ENCODE results near the gene TMC1.

Gene TMC1

DNA sequence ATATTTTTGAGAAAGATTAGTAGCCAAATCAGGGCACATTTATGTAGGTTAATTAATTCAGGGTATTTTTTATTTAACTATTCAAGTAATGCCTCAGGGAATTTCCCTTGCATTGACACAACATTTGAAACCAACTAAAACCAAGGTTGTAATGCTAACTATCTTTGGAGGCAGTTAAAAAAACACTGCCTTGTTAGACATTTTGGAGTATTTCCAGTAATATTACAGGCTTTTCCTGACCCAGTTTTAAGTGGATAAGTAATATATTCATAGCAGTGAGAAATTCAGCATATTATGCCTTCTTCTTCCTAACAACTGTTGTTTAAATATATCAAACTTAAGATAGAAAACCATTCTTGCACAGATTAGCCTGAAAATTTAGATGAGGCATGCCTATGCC is 175.1 kb downstream of the TMC1 start:
- DNase-seq (ENCODE audit: extremely low read depth, low read depth), result no peak
- TF ChIP-seq, protein P1, sequence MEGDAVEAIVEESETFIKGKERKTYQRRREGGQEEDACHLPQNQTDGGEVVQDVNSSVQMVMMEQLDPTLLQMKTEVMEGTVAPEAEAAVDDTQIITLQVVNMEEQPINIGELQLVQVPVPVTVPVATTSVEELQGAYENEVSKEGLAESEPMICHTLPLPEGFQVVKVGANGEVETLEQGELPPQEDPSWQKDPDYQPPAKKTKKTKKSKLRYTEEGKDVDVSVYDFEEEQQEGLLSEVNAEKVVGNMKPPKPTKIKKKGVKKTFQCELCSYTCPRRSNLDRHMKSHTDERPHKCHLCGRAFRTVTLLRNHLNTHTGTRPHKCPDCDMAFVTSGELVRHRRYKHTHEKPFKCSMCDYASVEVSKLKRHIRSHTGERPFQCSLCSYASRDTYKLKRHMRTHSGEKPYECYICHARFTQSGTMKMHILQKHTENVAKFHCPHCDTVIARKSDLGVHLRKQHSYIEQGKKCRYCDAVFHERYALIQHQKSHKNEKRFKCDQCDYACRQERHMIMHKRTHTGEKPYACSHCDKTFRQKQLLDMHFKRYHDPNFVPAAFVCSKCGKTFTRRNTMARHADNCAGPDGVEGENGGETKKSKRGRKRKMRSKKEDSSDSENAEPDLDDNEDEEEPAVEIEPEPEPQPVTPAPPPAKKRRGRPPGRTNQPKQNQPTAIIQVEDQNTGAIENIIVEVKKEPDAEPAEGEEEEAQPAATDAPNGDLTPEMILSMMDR (IDR thresholded peaks at IDR 0.05; ENCODE audit: low read depth, low read length), result no peak

DNA sequence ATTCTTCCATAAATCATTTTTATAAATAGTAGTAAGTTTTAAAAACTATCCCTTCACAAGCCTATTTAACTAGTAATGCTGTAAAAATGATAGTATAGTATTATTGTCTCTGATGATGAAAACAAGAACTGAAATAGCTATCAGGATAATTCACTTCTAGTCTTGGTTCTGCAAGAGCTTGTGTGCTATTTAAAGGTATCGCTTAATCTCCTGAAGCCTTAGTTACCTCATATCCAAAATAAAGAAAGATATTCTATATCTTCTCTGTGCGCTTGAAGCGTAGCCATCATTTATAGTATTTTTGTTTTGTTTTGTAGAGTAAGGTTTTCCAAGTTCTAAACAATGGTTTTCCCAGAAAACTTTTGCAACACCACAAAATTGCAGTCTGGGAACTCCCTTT is 180.1 kb downstream of the TMC1 start:
- DNase-seq (ENCODE audit: extremely low read depth, low read depth), result no peak
- TF ChIP-seq, protein P1 (IDR thresholded peaks at IDR 0.05; ENCODE audit: low read depth, low read length), result no peak

DNA sequence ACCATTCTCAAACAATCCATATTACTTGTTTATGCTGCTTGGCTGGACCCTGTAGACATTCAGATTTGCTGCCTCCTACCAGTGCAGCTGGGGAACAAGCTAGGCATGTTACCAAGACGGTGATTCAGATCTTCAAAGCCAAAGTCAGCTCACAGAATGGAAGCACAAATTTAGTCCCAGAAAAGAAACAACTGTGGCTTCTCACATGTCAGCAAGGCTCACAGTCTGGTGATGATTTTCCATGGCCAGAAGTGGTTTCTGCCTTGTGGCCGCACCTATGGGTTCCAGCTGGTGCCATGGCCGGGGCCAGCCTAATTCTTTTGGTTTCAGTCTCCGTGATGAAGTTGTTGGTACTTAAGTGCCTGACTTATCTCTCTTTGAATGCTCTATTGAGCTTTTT is 182.2 kb downstream of the TMC1 start:
- no peak for DNase-seq (ENCODE audit: extremely low read depth, low read depth)
- TF ChIP-seq, protein P1 (IDR thresholded peaks at IDR 0.05; ENCODE audit: low read depth, low read length), result no peak

DNA sequence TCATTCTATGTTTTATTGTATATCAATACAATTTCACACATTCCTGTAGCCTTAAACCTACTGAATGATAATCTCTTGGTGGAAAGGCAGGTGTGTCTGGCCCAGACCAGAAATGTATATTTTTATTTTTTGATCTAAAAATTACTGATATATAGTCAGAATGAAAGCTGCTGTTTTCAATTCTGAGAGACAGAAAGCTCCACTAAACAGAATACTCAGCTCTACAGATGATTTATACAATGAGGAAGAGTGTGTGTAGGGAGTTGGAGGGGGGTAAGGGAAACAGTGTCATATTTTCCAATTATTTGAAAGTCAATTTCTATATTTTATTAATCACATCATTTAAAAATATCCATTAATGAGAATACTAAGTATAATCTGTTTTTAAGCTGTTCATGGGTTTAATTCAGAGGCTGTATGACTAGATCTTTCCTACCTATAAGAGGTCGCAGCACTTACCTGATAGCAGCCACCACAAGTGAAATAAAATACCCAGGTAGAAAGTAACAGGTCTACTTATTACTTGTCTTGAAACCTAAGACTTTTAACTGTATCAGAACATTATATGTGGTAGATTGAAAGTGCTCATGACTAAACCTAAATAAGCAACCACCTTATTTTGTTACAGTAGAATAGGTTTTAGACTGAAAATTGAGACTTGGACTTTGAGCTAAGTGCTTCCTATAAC is 183.4 kb downstream of the TMC1 start:
- no peak for DNase-seq (ENCODE audit: extremely low read depth, low read depth)
- TF ChIP-seq, protein P1 (IDR thresholded peaks at IDR 0.05; ENCODE audit: low read depth, low read length), result no peak

DNA sequence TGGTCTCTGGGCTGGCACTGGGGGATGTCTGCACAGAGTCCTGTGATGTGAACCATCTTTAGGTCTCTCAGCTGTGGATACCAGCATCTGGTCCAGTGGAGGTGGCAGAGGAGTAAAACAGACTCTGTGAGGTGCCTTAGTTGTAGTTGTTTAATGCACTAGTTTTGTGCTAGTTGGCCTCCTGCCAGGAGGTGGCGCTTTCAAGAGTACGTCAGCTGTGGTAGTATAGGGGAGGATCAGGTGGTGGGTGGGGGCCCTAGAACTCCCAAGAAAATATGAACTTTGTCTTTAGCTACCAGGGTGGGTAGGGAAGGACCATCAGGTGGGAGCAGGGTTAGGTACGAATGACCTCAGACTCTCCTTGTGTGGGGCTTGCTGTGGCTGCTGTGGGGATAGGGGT is 197.1 kb downstream of the TMC1 start:
- DNase-seq (ENCODE audit: extremely low read depth, low read depth), result no peak
- TF ChIP-seq, protein P1 (IDR thresholded peaks at IDR 0.05; ENCODE audit: low read depth, low read length), result no peak

DNA sequence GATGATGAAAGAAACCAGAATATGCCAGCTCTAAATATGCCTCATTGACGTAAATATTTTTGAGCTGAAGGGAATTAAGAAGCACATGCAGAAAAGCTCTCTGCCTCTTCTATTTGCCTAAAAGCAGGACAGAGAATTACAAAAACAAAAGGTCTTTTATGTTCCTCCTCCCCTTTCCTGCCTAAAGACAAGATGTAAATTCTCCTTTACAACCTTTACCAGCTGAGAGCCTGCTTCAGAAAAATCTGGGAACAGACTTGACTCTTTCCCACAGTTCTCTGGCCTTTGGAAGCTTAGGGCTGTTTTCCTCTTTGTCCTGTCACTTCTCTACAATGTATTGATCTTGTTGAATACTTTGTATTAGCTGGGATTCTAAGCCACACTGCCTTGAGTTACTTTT is 199.7 kb downstream of the TMC1 start:
- TF ChIP-seq, protein P1 (IDR thresholded peaks at IDR 0.05; ENCODE audit: low read depth, low read length), result no peak

DNA sequence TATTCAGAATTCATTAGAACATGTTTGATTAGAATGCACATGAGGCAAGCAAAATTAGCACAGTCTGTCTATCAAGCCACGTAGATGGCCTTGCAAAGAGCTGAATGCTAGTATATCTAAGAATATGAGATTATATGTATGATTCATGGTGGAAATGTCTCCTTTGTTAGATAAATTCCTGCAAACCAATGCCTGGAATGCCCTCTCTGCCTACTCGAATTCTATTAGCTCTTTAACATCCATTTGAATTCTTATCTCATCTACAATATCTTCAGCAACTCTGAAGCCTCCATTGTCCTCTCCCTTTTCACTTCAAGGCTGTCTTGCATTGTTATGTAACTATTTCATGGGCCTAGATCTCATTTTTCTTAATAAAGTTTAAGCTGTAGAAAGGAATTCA is 205.5 kb downstream of the TMC1 start:
- DNase-seq (ENCODE audit: extremely low read depth, low read depth), result no peak
- TF ChIP-seq, protein P1 (IDR thresholded peaks at IDR 0.05; ENCODE audit: low read depth, low read length), result no peak

More for the DNA sequence above, 199.7 kb downstream of the TMC1 start:
- no peak for DNase-seq (ENCODE audit: extremely low read depth, low read depth)

Data from AG09319 (cell line).